ENCODE data around the gene MEGF11. TPM values are rescaled to one million over a fixed set of nuclear protein-coding genes. Genes with fewer than 3 reads are reported as not detected.

Gene MEGF11
- total RNA-seq, 2 experiments from 2014 or later: 3.3 to 6.8 TPM

DNA sequence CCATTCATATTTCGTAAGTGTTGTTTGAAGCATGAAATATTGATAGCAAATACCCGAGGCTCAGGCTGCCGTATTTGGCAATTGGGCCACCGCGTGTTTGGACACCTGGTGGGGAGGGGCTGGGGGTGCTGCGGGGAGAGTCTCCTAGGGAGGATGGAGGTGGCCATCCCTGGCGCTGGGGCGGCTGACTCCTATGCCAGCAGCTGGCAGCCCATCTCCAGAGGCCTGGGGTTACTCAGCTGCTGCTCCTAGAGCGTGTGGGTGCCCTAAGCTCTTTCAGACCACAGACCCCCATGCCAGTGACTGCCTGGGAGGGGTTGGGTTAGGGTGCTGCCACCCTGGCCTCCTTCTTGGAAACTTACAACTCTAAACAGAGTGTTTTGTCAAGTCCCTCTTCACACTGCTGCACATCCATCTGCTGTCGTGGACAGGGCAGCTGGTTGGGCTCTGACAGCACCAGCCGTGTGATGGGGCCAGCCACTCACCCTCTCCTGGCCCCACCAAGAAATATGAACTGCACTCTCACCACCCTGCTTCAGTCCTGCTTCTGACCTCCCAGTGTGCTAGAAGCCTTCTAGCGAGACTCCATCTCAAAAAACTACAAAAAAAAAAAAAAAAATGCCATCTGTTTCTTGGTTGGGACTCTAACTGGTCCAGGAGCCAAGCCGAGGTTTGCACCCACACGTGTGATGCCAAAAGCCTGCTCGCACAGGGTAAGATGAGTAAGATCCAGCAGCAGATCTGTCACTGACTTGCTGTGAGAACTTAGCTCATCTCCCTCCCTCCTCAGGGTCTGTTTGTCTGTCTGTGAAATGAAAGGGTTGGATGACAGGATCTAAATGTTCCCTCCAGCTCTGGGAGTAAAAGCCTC lies 156.2 kb downstream of the MEGF11 start:
- no peaks in the 10 kb centered on the region for H3K79me2 ChIP-seq (ENCODE audit: insufficient read depth, low read depth, low read length)
- CTCF ChIA-PET (ENCODE audit: unreplicated experiment): interaction anchor here (0.7 kb wide), 1 partner anchor 45 kb away, joined by 3 read pairs; no protein-coding TSS in a partner anchor
- H3K9me2 ChIP-seq (ENCODE audit: insufficient read depth, low read length): no peaks in the 10 kb centered on the region
- H3K9me3 ChIP-seq (ENCODE audit: low read length): no peaks in the 10 kb centered on the region
- no peaks in the 10 kb centered on the region for H3K36me3 ChIP-seq (ENCODE audit: insufficient read depth, low read length)
- no peak overlapping the region for H2AFZ ChIP-seq (ENCODE audit: low read length)
- H3K4me1 ChIP-seq (ENCODE audit: insufficient read depth, low read length, poor library complexity, severe bottlenecking): no peaks in the 10 kb centered on the region
- intact Hi-C loops (cut with micrococcal nuclease; ENCODE audit: unreplicated experiment): no loop called here
- H3K27ac ChIP-seq (ENCODE audit: low read depth, low read length, poor library complexity, severe bottlenecking): no peak overlapping the region
- no TSS peak for BruUV-seq (replicated peaks)
- no peak overlapping the region for H3K4me2 ChIP-seq (ENCODE audit: low read length)
- POLR2A ChIA-PET: no interaction called here
- no peak overlapping the region for H3K4me3 ChIP-seq (ENCODE audit: low read depth, low read length, poor library complexity, severe bottlenecking)
- no peaks in the 10 kb centered on the region for H4K20me1 ChIP-seq (ENCODE audit: insufficient read depth, low read length)
- DNase-seq (ENCODE audit: low spot score): no peak
- TF ChIP-seq, protein P1, sequence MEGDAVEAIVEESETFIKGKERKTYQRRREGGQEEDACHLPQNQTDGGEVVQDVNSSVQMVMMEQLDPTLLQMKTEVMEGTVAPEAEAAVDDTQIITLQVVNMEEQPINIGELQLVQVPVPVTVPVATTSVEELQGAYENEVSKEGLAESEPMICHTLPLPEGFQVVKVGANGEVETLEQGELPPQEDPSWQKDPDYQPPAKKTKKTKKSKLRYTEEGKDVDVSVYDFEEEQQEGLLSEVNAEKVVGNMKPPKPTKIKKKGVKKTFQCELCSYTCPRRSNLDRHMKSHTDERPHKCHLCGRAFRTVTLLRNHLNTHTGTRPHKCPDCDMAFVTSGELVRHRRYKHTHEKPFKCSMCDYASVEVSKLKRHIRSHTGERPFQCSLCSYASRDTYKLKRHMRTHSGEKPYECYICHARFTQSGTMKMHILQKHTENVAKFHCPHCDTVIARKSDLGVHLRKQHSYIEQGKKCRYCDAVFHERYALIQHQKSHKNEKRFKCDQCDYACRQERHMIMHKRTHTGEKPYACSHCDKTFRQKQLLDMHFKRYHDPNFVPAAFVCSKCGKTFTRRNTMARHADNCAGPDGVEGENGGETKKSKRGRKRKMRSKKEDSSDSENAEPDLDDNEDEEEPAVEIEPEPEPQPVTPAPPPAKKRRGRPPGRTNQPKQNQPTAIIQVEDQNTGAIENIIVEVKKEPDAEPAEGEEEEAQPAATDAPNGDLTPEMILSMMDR (conservative IDR thresholded peaks at IDR 0.05; ENCODE audit: low read length): no peak
- no peak for TF ChIP-seq EZH2phosphoT487 (IDR thresholded peaks at IDR 0.05; ENCODE audit: borderline replicate concordance, low read depth, low read length)

DNA sequence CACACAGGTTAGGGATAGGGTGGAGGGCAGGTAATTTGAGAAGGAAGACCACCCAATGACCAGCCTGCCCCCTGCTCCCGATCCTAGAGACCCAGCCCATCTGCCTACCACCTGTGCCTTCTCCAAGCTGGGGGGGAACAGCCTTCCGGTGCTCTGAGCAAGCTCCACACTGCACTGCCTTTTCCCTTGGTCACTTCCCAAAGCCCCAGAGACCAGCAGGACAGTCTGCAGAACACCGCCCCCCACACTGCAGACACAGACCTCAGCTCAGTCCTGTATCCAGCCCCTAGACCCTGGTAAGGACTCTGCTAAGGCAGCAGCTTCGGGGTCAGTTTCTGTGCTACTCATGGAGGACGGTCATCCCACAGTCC lies 156.9 kb downstream of the MEGF11 start:
- ChIA-PET CTCF (ENCODE audit: unreplicated experiment) (no interaction called here), POLR2A (no interaction called here)
- Histone ChIP-seq H3K4me2 (ENCODE audit: low read length) (no peak overlapping the region), H3K79me2 (ENCODE audit: insufficient read depth, low read depth, low read length) (no peaks in the 10 kb centered on the region), H3K9me2 (ENCODE audit: insufficient read depth, low read length) (no peaks in the 10 kb centered on the region), H2AFZ (ENCODE audit: low read length) (no peak overlapping the region), H3K36me3 (ENCODE audit: insufficient read depth, low read length) (no peaks in the 10 kb centered on the region), H3K9me3 (ENCODE audit: low read length) (no peaks in the 10 kb centered on the region), H3K27ac (ENCODE audit: low read depth, low read length, poor library complexity, severe bottlenecking) (no peak overlapping the region), H3K4me1 (ENCODE audit: insufficient read depth, low read length, poor library complexity, severe bottlenecking) (no peaks in the 10 kb centered on the region), H4K20me1 (ENCODE audit: insufficient read depth, low read length) (no peaks in the 10 kb centered on the region), H3K4me3 (ENCODE audit: low read depth, low read length, poor library complexity, severe bottlenecking) (no peak overlapping the region)
- no TSS peak for BruUV-seq (replicated peaks)
- no peak for DNase-seq (ENCODE audit: low spot score)
- intact Hi-C loops (cut with micrococcal nuclease; ENCODE audit: unreplicated experiment): no loop called here
- TF ChIP-seq, protein P1 (conservative IDR thresholded peaks at IDR 0.05; ENCODE audit: low read length): no peak
- TF ChIP-seq EZH2phosphoT487 (IDR thresholded peaks at IDR 0.05; ENCODE audit: borderline replicate concordance, low read depth, low read length): no peak
